SK-N-SH (cell line): Measurements from ENCODE around the gene HOTAIR. TPM values are rescaled to one million over a fixed set of nuclear protein-coding genes. Genes with fewer than 3 reads are reported as not detected.

Experiments
- CTCF ChIA-PET: fragments of 300-600, 350-600 bp; formaldehyde crosslinking; extraction: SDS; loops from one replicate; lab custom pipeline; 2021; lab: Yijun Ruan, JAX
- POLR2A ChIA-PET: fragments of 350-600 bp; sonication (Branson Sonifier 250); formaldehyde crosslinking; extraction: SDS; loops from one replicate; lab custom pipeline; 2020; ENCODE audit warnings: antibody characterized with exemption, inconsistent platforms; lab: Yijun Ruan, JAX
- DNase-seq: peaks from one replicate; pipeline ENCODE4 v3.0.0; 2012
- H2AFZ ChIP-seq: fragments of 200-600 bp; sonication (generic); 2 replicates; pipeline ENCODE4 v1.8.1; 2016; ENCODE audit warnings: antibody characterized with exemption, mild to moderate bottlenecking, low read depth
- H3F3A ChIP-seq: fragments of 200-600 bp; sonication (generic); replicated peaks from 2 replicates; pipeline ENCODE3; 2016; ENCODE audit warnings: antibody characterized with exemption, mild to moderate bottlenecking; ENCODE audit not compliant: insufficient read depth
- H3K27ac ChIP-seq, 2 experiments: fragments of 200-500 bp in 1 of 2; fragments of 200-600 bp in 1 of 2; sonication (Bioruptor generic) in 1 of 2; sonication (generic), shearing (Covaris generic) in 1 of 2; 2 replicates each; pipeline versions ENCODE4 v1.5.1 to v1.6.1; 2014 to 2016; ENCODE audit warnings: low read depth in 2 of 2, inconsistent platforms in 1 of 2, low read length in 1 of 2, mild to moderate bottlenecking in 1 of 2, mixed read lengths in 1 of 2
- H3K27me3 ChIP-seq: fragments of 200-600 bp; sonication (generic), shearing (Covaris generic); 2 replicates; pipeline ENCODE4 v1.6.1; 2016; ENCODE audit warnings: mixed run types; ENCODE audit not compliant: insufficient read depth
- H3K36me3 ChIP-seq, 2 experiments: fragments of 200-500 bp in 1 of 2; fragments of 200-600 bp in 1 of 2; sonication (Bioruptor generic) in 1 of 2; sonication (generic) in 1 of 2; replicated peaks in 1 of 2; 2 replicates each; pipeline versions ENCODE3 to v1.5.1; 2014 to 2016; ENCODE audit warnings: low read length in 1 of 2, mild to moderate bottlenecking in 1 of 2; ENCODE audit not compliant: insufficient read depth in 2 of 2, control insufficient read depth in 1 of 2
- H3K4me1 ChIP-seq, 2 experiments: fragments of 200-500 bp in 1 of 2; fragments of 200-600 bp in 1 of 2; sonication (Bioruptor generic) in 1 of 2; sonication (generic), shearing (Covaris generic) in 1 of 2; 2 replicates each; pipeline versions ENCODE4 v1.5.1 to v1.6.1; 2014 to 2016; ENCODE audit warnings: low read depth in 1 of 2, low read length in 1 of 2, mixed run types in 1 of 2; ENCODE audit not compliant: insufficient read depth in 2 of 2, control insufficient read depth in 1 of 2
- H3K4me2 ChIP-seq: fragments of 200-600 bp; sonication (generic), shearing (Covaris generic); 2 replicates; pipeline ENCODE4 v1.6.1; 2017; ENCODE audit warnings: mixed run types
- H3K4me3 ChIP-seq, 2 experiments: fragments of 200-500 bp in 1 of 2; fragments of 200-600 bp in 1 of 2; sonication (Bioruptor generic) in 1 of 2; sonication (generic), shearing (Covaris generic) in 1 of 2; 2 replicates each; pipeline versions ENCODE4 v1.5.1 to v1.8.1; 2014 to 2016; ENCODE audit warnings: low read depth in 2 of 2, inconsistent platforms in 1 of 2, low read length in 1 of 2, mild to moderate bottlenecking in 1 of 2, mixed read lengths in 1 of 2, moderate library complexity in 1 of 2
- H3K79me2 ChIP-seq: fragments of 200-600 bp; sonication (generic); 2 replicates; pipeline ENCODE4 v1.8.1; 2017; ENCODE audit warnings: mild to moderate bottlenecking; ENCODE audit not compliant: insufficient read depth
- H3K9ac ChIP-seq: fragments of 200-600 bp; sonication (generic); 2 replicates; pipeline ENCODE4 v1.6.1; 2017; ENCODE audit warnings: mixed run types
- H3K9me2 ChIP-seq: fragments of 200-600 bp; sonication (generic); 2 replicates; pipeline ENCODE4 v1.6.1; 2017; ENCODE audit warnings: mixed run types
- H3K9me3 ChIP-seq: fragments of 200-600 bp; sonication (generic); 2 replicates; pipeline ENCODE4 v1.6.1; 2017; ENCODE audit warnings: mixed run types, mild to moderate bottlenecking, moderate library complexity
- H4K20me1 ChIP-seq: fragments of 200-600 bp; sonication (generic); 2 replicates; pipeline ENCODE4 v1.6.1; 2017; ENCODE audit warnings: mild to moderate bottlenecking, mixed run types; ENCODE audit not compliant: insufficient read depth
- CHD2 ChIP-seq: fragments of 150-350 bp; IDR thresholded peaks from 2 replicates; pipeline ENCODE4 v1.6.1; 2018; ENCODE audit warnings: low read length; ENCODE audit not compliant: partially characterized antibody
- EP300 ChIP-seq, 2 experiments: IDR thresholded peaks; 2 replicates each; pipeline versions ENCODE4 v1.4.0 to v1.6.1; 2012; ENCODE audit warnings: borderline replicate concordance in 1 of 2, low read depth in 1 of 2, low read length in 1 of 2
- EZH2phosphoT487 ChIP-seq: fragments of 200-600 bp; sonication (generic); IDR thresholded peaks from 2 replicates; pipeline ENCODE4 v1.6.1; 2017; ENCODE audit warnings: low read depth, mixed run types, mild to moderate bottlenecking, antibody characterized with exemption, moderate library complexity, borderline replicate concordance
- JUND ChIP-seq: IDR thresholded peaks from 2 replicates; pipeline ENCODE4 v1.4.0; 2012
- POLR2AphosphoS5 ChIP-seq: IDR thresholded peaks from 2 replicates; pipeline ENCODE4 v1.6.1; 2012; ENCODE audit warnings: low read depth, low read length
- RCOR1 ChIP-seq: fragments of 150-350 bp; IDR thresholded peaks from 2 replicates; pipeline ENCODE4 v1.6.1; 2017; ENCODE audit warnings: antibody characterized with exemption, low read length
- SMC3 ChIP-seq: IDR thresholded peaks from 2 replicates; pipeline ENCODE4 v1.6.1; 2012; ENCODE audit warnings: low read depth, low read length, improper control_type of control experiment
- TAF1 ChIP-seq: IDR thresholded peaks from 2 replicates; pipeline ENCODE4 v1.6.1; 2012; ENCODE audit warnings: low read depth, mild to moderate bottlenecking, low read length, moderate library complexity, borderline replicate concordance
- TCF12 ChIP-seq: IDR thresholded peaks from 2 replicates; pipeline ENCODE4 v1.4.0; 2012
- WGBS: methylation state at CpG from one replicate; pipeline ENCODE4 v1.1.6; 2017; ENCODE audit warnings: low lambda C conversion rate; 5-methylcytosine and 5-hydroxymethylcytosine counted together
- polyA plus RNA-seq, 3 experiments: library from polyadenylated mRNA; depleted of rRNA; stranded (reverse); fragments of >200 nt; gene quantifications; 2 replicates each; pipeline ENCODE4 v1.2.3, GENCODE V29; 2012
- TF ChIP-seq, protein P1 (sequence below): IDR thresholded peaks from 2 replicates; pipeline ENCODE4 v1.6.1; 2012; ENCODE audit warnings: mild to moderate bottlenecking, low read depth, low read length, moderate library complexity
- TF ChIP-seq, protein P2 (sequence below): fragments of 200-600 bp; sonication (generic); IDR thresholded peaks from 2 replicates; pipeline ENCODE4 v1.6.1; 2017; ENCODE audit warnings: antibody characterized with exemption, mild to moderate bottlenecking, moderate library complexity
- TF ChIP-seq, protein P3 (sequence below): fragments of 150-350 bp; IDR thresholded peaks from 2 replicates; pipeline ENCODE4 v1.6.1; 2017; ENCODE audit warnings: antibody characterized with exemption, low read length, low read depth, borderline replicate concordance

The HOTAIR gene
- polyA plus RNA-seq, 1 of the 3 experiments (the other 2 are of a cell fraction), result not detected

DNA sequence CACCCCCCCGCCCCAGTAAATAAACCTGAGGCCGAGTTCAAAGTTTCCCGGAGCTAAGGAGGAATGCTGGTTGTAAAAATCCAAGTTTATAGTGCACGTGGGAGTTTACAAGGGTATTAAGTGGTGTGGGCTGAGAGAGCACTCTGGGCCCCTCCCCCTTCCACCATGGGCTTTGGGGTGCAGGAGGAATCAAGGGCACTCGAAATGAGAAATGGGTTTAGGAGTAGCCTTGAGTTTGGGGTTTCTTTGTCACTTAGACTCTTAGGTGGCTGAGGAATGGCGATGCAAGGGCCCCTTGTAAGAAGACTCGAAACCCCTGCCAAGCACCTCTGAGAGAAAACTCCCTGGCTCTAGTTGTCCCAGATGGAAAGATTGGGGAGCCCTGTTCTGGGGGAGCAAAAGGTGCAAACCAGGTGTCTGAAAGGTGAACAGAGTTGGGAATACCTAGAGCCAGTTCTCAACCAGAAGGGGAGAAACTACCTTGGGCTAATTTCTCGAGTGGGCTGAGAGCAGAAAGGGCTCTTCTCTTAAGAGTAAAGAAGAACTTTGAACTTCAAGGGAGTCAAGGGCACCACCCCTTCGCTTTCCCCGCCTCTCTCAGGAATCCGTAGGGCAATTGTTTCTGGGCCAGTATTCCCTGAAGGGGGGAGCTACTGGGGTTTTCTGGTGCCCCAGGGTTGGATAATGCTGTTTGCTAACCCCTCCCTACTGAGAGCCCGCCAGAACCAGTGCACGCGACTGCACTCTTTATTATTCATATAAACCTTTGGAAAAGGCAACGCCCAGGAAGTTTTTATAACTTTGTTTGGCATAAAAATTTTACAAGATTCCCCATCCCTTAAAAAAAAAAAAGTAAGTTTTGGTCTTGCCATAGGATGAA is 4.0 kb upstream of the HOTAIR start:
- Histone ChIP-seq H4K20me1 (no peaks in the 10 kb centered on the region), H3F3A (no peaks in the 10 kb centered on the region), H3K36me3 (no peaks in the 10 kb centered on the region), H3K27ac (no peak overlapping the region), H3K9me2 (no peaks in the 10 kb centered on the region), H3K79me2 (no peaks in the 10 kb centered on the region), H3K4me2 (no peak overlapping the region), H3K9ac (no peak overlapping the region), H3K27me3 (peaks cover 98% of the 10 kb centered on the region), H3K9me3 (no peaks in the 10 kb centered on the region), H2AFZ (no peak overlapping the region), H3K4me1 (peaks cover 0 to 2% of the 10 kb centered on the region in 2 experiments; a peak in 2 of 4 replicates), H3K4me3 (no peak overlapping the region)
- POLR2A ChIA-PET, result no interaction called here
- no peak for TF ChIP-seq EZH2phosphoT487
- TF ChIP-seq, protein P1, sequence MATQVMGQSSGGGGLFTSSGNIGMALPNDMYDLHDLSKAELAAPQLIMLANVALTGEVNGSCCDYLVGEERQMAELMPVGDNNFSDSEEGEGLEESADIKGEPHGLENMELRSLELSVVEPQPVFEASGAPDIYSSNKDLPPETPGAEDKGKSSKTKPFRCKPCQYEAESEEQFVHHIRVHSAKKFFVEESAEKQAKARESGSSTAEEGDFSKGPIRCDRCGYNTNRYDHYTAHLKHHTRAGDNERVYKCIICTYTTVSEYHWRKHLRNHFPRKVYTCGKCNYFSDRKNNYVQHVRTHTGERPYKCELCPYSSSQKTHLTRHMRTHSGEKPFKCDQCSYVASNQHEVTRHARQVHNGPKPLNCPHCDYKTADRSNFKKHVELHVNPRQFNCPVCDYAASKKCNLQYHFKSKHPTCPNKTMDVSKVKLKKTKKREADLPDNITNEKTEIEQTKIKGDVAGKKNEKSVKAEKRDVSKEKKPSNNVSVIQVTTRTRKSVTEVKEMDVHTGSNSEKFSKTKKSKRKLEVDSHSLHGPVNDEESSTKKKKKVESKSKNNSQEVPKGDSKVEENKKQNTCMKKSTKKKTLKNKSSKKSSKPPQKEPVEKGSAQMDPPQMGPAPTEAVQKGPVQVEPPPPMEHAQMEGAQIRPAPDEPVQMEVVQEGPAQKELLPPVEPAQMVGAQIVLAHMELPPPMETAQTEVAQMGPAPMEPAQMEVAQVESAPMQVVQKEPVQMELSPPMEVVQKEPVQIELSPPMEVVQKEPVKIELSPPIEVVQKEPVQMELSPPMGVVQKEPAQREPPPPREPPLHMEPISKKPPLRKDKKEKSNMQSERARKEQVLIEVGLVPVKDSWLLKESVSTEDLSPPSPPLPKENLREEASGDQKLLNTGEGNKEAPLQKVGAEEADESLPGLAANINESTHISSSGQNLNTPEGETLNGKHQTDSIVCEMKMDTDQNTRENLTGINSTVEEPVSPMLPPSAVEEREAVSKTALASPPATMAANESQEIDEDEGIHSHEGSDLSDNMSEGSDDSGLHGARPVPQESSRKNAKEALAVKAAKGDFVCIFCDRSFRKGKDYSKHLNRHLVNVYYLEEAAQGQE, result no peak
- TF ChIP-seq TAF1, result no peak
- TF ChIP-seq, protein P2, sequence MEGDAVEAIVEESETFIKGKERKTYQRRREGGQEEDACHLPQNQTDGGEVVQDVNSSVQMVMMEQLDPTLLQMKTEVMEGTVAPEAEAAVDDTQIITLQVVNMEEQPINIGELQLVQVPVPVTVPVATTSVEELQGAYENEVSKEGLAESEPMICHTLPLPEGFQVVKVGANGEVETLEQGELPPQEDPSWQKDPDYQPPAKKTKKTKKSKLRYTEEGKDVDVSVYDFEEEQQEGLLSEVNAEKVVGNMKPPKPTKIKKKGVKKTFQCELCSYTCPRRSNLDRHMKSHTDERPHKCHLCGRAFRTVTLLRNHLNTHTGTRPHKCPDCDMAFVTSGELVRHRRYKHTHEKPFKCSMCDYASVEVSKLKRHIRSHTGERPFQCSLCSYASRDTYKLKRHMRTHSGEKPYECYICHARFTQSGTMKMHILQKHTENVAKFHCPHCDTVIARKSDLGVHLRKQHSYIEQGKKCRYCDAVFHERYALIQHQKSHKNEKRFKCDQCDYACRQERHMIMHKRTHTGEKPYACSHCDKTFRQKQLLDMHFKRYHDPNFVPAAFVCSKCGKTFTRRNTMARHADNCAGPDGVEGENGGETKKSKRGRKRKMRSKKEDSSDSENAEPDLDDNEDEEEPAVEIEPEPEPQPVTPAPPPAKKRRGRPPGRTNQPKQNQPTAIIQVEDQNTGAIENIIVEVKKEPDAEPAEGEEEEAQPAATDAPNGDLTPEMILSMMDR, result no peak
- TF ChIP-seq POLR2AphosphoS5, result no peak
- TF ChIP-seq, protein P3, sequence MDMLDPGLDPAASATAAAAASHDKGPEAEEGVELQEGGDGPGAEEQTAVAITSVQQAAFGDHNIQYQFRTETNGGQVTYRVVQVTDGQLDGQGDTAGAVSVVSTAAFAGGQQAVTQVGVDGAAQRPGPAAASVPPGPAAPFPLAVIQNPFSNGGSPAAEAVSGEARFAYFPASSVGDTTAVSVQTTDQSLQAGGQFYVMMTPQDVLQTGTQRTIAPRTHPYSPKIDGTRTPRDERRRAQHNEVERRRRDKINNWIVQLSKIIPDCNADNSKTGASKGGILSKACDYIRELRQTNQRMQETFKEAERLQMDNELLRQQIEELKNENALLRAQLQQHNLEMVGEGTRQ, result no peak
- TF ChIP-seq TCF12, result no peak
- TF ChIP-seq RCOR1, result no peak
- no peak for TF ChIP-seq JUND
- TF ChIP-seq SMC3, result no peak
- no peak for TF ChIP-seq EP300 (IDR thresholded peaks at IDR 0.05; ENCODE audit: borderline replicate concordance in 1 of 2, low read depth in 1 of 2, low read length in 1 of 2)
- TF ChIP-seq CHD2, result no peak
- DNase-seq, result no peak
- CTCF ChIA-PET, result interaction anchor here (0.6 to 12.7 kb wide), 6 partner anchors 9 to 247 kb away, joined by 3 to 134 read pairs (median 4); partner anchors contain the start of genes HOXC10 and HOXC12
- 6% methylated on average over 15 of the region's 15 CpGs for WGBS
